ENCODE data around the gene TGM5. TPM values are rescaled to one million over a fixed set of nuclear protein-coding genes. Genes with fewer than 3 reads are reported as not detected.
"Not testable (repeated sequence)": the region's sequence is repeated elsewhere in the genome, so short reads cannot be mapped to it uniquely, and the experiment has no call there.

The TGM5 gene
- polyA plus RNA-seq, 6 donors from 2014 or later, result not detected

- peak overlapping the region in 2 of 6 donors; percentile 32 to 50 for H3K27ac Mint-ChIP-seq
- not testable (repeated sequence) for DNase-seq; H3K27me3 Mint-ChIP-seq; ATAC-seq (ENCODE audit: low read depth in 2 of 2)
- H3K9me3 Mint-ChIP-seq, result peaks cover 3 to 13% (median 7%) of the 10 kb centered on the region in 7 donors
- H3K36me3 Mint-ChIP-seq, result peaks cover 0 to 20% of the 10 kb centered on the region in 2 donors
- H3K4me3 Mint-ChIP-seq, result peak overlapping the region in 2 of 8 donors; percentile 32 to 55
- peaks cover 34 to 45% (median 37%) of the 10 kb centered on the region in 3 donors for H3K4me1 Mint-ChIP-seq
These were observed 5.2 kb upstream of the TGM5 start for GRCh38 chr15:43271908-43272307.

- ATAC-seq (ENCODE audit: low read depth in 2 of 2), result peak; percentile 99 to 100
- Mint-ChIP-seq H3K27me3 (no peaks in the 10 kb centered on the region), H3K4me1 (peaks cover 34 to 50% (median 37%) of the 10 kb centered on the region in 3 donors), H3K27ac (peak overlapping the region; percentile 45 to 96 (median 86)), H3K4me3 (peak overlapping the region; percentile 42 to 87 (median 77)), H3K36me3 (peaks cover 0 to 20% of the 10 kb centered on the region in 2 donors), H3K9me3 (peaks cover 3 to 13% (median 7%) of the 10 kb centered on the region in 7 donors)
- DNase-seq, result peak; percentile 73
These were observed 4.1 kb upstream of the TGM5 start for GRCh38 chr15:43270676-43271306.

GRCh38 chr15:43270113-43270665 is 3.5 kb upstream of the TGM5 start:
- Mint-ChIP-seq H3K4me1 (peaks cover 34 to 50% (median 37%) of the 10 kb centered on the region in 3 donors), H3K4me3 (peak overlapping the region; percentile 42 to 87 (median 77)), H3K27ac (peak overlapping the region; percentile 40 to 96 (median 90)), H3K9me3 (peaks cover 3 to 13% (median 7%) of the 10 kb centered on the region in 7 donors), H3K27me3 (no peaks in the 10 kb centered on the region), H3K36me3 (peaks cover 0 to 20% of the 10 kb centered on the region in 2 donors)
- no peak for ATAC-seq (ENCODE audit: low read depth in 2 of 2)
- DNase-seq, result no peak

- Mint-ChIP-seq H3K27ac (peak overlapping the region in 3 of 6 donors; percentile 84 to 91 (median 89)), H3K9me3 (peaks cover 3 to 13% (median 7%) of the 10 kb centered on the region in 7 donors), H3K36me3 (peaks cover 0 to 20% of the 10 kb centered on the region in 2 donors), H3K27me3 (no peaks in the 10 kb centered on the region), H3K4me3 (peak overlapping the region in 1 of 8 donors; percentile 78), H3K4me1 (peaks cover 33 to 48% (median 37%) of the 10 kb centered on the region in 3 donors)
- DNase-seq (no peak), ATAC-seq (ENCODE audit: low read depth in 2 of 2) (no peak)
These were observed 1.7 kb upstream of the TGM5 start for GRCh38 chr15:43268111-43269105.

GRCh38 chr15:43267439-43267838 is 711 bp upstream of the TGM5 start:
- peaks cover 29 to 42% (median 35%) of the 10 kb centered on the region in 3 donors for H3K4me1 Mint-ChIP-seq
- H3K27ac Mint-ChIP-seq, result peak overlapping the region in 1 of 6 donors; percentile 77
- no peaks in the 10 kb centered on the region for H3K27me3 Mint-ChIP-seq
- peaks cover 3 to 13% (median 7%) of the 10 kb centered on the region in 7 donors for H3K9me3 Mint-ChIP-seq
- no peak for DNase-seq
- H3K4me3 Mint-ChIP-seq, result no peak overlapping the region
- peaks cover 0 to 20% of the 10 kb centered on the region in 2 donors for H3K36me3 Mint-ChIP-seq
- ATAC-seq (ENCODE audit: low read depth in 2 of 2), result no peak

- DNase-seq, result no peak
- Mint-ChIP-seq H3K4me3 (no peak overlapping the region), H3K9me3 (peaks cover 0 to 13% (median 0%) of the 10 kb centered on the region in 7 donors), H3K27me3 (no peaks in the 10 kb centered on the region), H3K36me3 (peaks cover 0 to 16% of the 10 kb centered on the region in 2 donors), H3K27ac (peak overlapping the region in 1 of 6 donors; percentile 67), H3K4me1 (peaks cover 28 to 39% (median 36%) of the 10 kb centered on the region in 3 donors)
- ATAC-seq (ENCODE audit: low read depth in 2 of 2), result no peak
These were observed 342 bp downstream of the TGM5 start for GRCh38 chr15:43266386-43266785.

GRCh38 chr15:43260011-43260615 is 6.6 kb downstream of the TGM5 start:
- Mint-ChIP-seq H3K4me3 (no peak overlapping the region), H3K27ac (no peak overlapping the region), H3K9me3 (no peaks in the 10 kb centered on the region), H3K36me3 (no peaks in the 10 kb centered on the region), H3K4me1 (peaks cover 0 to 3% (median 0%) of the 10 kb centered on the region in 3 donors), H3K27me3 (peaks cover 0 to 5% (median 0%) of the 10 kb centered on the region in 3 donors)
- DNase-seq (no peak), ATAC-seq (ENCODE audit: low read depth in 2 of 2) (no peak)

- no peaks in the 10 kb centered on the region for H3K9me3 Mint-ChIP-seq
- H3K36me3 Mint-ChIP-seq, result no peaks in the 10 kb centered on the region
- H3K27ac Mint-ChIP-seq, result peak overlapping the region in 2 of 6 donors; percentile 21 to 38
- H3K27me3 Mint-ChIP-seq, result peaks cover 0 to 8% (median 5%) of the 10 kb centered on the region in 3 donors
- ATAC-seq (ENCODE audit: low read depth in 2 of 2) (no peak), DNase-seq (no peak)
- peaks cover 3 to 6% (median 5%) of the 10 kb centered on the region in 3 donors for H3K4me1 Mint-ChIP-seq
- H3K4me3 Mint-ChIP-seq, result no peak overlapping the region
These were observed 7.9 kb downstream of the TGM5 start for GRCh38 chr15:43258781-43259180.

- H3K27me3 Mint-ChIP-seq, result peaks cover 0 to 10% (median 8%) of the 10 kb centered on the region in 3 donors
- H3K9me3 Mint-ChIP-seq, result peaks cover 0 to 2% (median 0%) of the 10 kb centered on the region in 7 donors
- ATAC-seq (ENCODE audit: low read depth in 2 of 2) (no peak), DNase-seq (no peak)
- peak overlapping the region in 1 of 6 donors; percentile 50 for H3K27ac Mint-ChIP-seq
- H3K4me3 Mint-ChIP-seq, result no peak overlapping the region
- H3K36me3 Mint-ChIP-seq, result no peaks in the 10 kb centered on the region
- peaks cover 11 to 14% (median 12%) of the 10 kb centered on the region in 3 donors for H3K4me1 Mint-ChIP-seq
These were observed 10.4 kb downstream of the TGM5 start for GRCh38 chr15:43256341-43256740.

GRCh38 chr15:43255376-43255775 is 11.4 kb downstream of the TGM5 start:
- Mint-ChIP-seq H3K27ac (no peak overlapping the region), H3K36me3 (no peaks in the 10 kb centered on the region), H3K27me3 (peaks cover 0 to 10% (median 8%) of the 10 kb centered on the region in 3 donors), H3K4me1 (peaks cover 11 to 14% (median 12%) of the 10 kb centered on the region in 3 donors), H3K4me3 (no peak overlapping the region), H3K9me3 (peaks cover 0 to 2% (median 0%) of the 10 kb centered on the region in 7 donors)
- no peak for ATAC-seq (ENCODE audit: low read depth in 2 of 2)
- DNase-seq, result no peak

GRCh38 chr15:43253431-43254403 is 13.0 kb downstream of the TGM5 start:
- ATAC-seq (ENCODE audit: low read depth in 2 of 2) (peak; percentile 90 to 92), DNase-seq (peak; percentile 29)
- peaks cover 0 to 2% (median 0%) of the 10 kb centered on the region in 7 donors for H3K9me3 Mint-ChIP-seq
- peaks cover 14 to 17% (median 17%) of the 10 kb centered on the region in 3 donors for H3K4me1 Mint-ChIP-seq
- H3K36me3 Mint-ChIP-seq, result no peaks in the 10 kb centered on the region
- H3K27ac Mint-ChIP-seq, result peak overlapping the region in 5 of 6 donors; percentile 27 to 83 (median 62)
- peaks cover 0 to 10% (median 8%) of the 10 kb centered on the region in 3 donors for H3K27me3 Mint-ChIP-seq
- H3K4me3 Mint-ChIP-seq, result peak overlapping the region in 2 of 8 donors; percentile 21 to 59

Measured in naive B cell (primary cell).